Left cardiac atrium (tissue), 4 donors: ENCODE data around the gene SPI1. TPM values are rescaled to one million over a fixed set of nuclear protein-coding genes. Genes with fewer than 3 reads are reported as not detected.

Experiments used
- ATAC-seq, 2 donors: fragments of 200-7000 bp; cut with Tn5 transposase; one replicate each; pipeline ENCODE4 v1.9.1; 2020; ENCODE audit warnings: mild to moderate bottlenecking in 2 of 2, moderate library complexity in 2 of 2
- DNase-seq: peaks from one replicate; pipeline ENCODE4 v3.0.0-alpha.2; 2020
- intact Hi-C, 2 donors: fragments of 100-400 bp; cut with DNase I; formaldehyde crosslinking; loops; one replicate each; pipeline versions ENCODE4 v1.14.1 to v1.15.1; 2022 to 2023
- long read RNA-seq: library from polyadenylated mRNA; unstranded; transcript quantifications from one replicate; pipeline ENCODE4 v2.0.0, GENCODE V29; 2021
- total RNA-seq, 2 donors: library from RNA; stranded (reverse); fragmentation: NEBNext Ultra II Directional; extraction: Animal tissue kit (Norgen Biotek cat#: 25700); gene quantifications; one replicate each; pipeline ENCODE4 v1.2.1, GENCODE V29; 2021
- donor health status: DM: no; HTN: yes; CAD: no.
- donor health status: DM: no; HTN: yes; CAD: no; lungs with severe emphysema.
- donor health status: DM: yes; HTN: yes; CAD: no.
- donor health status: Dilated cardiomyopathy.

The SPI1 gene
- 10 to 100 TPM; 19.5 to 31.4 TPM for total RNA-seq
- long read RNA-seq = 0 reads

DNA sequence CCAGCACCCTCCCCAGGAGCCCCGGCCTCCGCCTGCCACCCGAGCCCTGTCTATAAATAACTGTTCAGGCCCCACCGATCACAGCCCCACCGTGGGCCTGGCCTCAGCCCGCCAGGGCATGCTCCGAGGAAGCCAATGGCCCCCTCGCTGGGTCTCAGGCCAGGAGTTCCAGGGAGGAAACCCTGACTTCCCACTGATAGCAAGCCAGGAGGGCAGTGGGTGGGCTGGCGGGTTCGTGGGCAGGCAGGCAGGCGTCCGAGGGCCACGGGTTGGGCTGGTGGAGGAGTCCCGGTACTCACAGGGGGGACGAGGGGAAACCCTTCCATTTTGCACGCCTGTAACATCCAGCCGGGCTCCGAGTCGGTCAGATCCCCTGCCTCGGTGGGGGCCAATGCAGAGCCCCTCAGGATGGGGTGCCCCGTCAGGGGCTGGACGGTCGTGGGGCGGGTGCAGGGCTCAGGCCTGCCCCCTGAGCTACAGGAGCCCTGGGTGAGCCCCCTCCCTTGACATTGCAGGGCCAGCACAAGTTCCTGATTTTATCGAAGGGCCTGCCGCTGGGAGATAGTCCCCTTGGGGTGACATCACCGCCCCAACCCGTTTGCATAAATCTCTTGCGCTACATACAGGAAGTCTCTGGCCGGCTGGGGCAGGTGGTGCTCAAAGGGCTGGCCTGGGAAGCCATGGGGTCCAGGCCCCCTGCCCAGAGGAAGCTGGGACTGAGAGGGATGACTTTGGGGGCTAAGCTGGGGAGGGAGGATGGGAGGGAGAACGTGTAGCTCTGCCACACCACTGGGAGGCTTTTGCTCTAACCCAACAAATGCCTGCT is at the start of gene SPI1:
TSS of gene SPI1 (minus strand) at position 538 of the 826 bp plus-strand sequence. CDS start at position 344, 194 bp downstream.
- intact Hi-C loops = loop anchor here (5.0 to 10.0 kb wide), 4 partner anchors 74 to 474 kb away; partner anchors contain the start of gene NUP160 (in 1 of the 2)
- DNase-seq = peak; percentile 66
- ATAC-seq = peak; percentile 47 to 52

DNA sequence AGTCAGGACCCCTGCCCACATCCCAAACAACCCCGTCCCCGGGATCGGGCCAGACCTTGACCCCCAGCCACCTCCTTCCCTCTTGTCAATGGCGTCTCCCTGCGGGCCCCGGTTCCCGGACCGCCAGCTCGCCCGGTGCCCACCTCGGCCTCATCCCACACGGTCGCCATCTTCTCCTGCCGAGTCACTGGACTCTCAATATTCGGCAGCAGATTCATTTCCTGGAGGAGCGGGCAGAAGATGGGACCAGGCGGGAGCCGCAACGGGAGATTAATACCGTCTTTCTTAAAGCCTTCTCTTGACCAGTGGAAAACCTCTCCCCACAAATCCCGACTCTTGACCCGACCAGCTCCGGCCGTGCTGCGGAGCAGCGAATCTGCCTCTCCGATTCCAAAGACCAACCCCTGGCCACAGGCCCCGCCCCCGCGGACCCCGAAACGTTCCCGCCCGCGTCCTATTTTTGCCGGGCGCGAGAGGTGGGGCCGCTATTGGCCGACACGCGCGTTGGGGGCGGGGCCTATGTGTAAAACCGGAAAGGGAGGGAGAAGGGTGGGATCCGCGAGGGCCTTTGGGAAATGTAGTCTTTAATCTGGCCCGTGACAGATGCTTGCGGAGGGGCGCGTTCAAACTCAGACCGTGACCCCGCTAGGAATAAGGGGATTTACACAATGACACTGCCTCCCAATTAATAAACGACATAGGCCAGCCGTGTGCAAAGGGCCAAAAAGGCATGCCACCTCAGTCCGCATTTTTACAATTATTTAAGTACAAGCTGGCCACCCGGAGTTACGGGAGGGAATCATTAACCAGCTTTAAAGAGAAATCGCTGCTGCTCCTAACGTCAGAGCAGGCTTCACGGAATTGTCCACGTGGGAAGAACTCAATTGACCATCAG is 48.0 kb upstream of the SPI1 start, which contains the start of gene PSMC3:
TSS of gene PSMC3 (minus strand) at position 378 of the 895 bp plus-strand sequence. CDS start at position 218, 160 bp downstream.
- intact Hi-C loops = no loop called here
- peak; percentile 98 for ATAC-seq
- peak; percentile 99 for DNase-seq

DNA sequence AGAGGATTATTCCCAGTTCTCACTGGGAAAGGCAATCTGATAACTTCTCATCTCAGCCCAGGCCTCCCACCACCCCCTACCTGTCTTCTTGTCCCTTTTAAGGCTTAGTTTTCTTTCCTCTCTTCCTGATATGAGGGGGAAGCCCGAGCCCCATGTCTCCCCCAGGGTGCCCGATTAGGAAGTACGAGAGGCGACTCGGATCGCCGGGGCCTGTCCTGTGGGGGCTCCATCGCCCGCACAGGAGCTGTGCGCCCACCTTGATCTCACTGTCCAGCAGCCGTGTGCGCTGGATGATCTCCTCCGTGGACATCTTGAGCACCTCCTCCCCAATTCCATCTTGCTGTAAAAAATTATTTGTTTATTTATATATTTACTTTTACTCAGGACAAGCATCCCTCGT is 47.3 kb upstream of the SPI1 start:
- DNase-seq (no peak), ATAC-seq (no peak)
- intact Hi-C loops = no loop called here

DNA sequence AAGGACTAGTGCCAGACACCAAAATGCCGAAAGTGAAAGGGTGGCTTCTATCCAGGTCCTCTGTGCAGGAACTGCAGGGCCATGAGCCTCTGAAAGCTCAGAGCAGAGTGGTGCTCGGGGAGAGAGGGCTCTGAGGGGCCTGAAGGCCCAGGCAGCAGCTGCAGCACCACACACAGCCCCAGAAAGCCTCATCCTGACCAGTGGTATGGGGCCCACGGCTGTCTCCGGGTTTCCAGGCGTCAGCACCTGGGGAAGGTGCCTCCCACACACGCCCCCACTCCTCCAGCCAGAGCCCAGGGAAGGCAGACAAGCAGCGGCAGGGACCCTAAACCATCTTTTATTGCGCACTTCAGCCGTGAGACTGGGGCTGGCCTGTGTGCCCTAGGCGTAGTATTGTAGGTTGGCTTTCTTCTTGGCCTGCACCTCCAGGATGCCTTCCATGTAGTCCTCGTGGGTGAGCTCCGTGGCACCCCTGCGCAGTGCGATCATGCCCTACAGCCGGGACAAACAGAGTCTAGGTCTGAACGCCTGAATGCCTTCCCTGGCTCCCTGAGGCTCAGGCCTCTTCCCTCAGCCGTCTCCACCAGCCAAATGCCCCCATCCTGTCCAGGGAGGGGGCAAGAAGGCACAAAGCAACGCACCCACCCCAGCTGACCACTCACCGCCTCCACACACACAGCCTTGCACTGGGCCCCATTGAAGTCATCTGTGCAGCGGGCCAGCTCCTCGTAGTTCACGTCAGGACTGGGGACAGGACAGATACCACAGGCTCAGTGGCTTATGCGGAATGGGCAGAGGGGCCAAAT is 40.3 kb upstream of the SPI1 start:
- intact Hi-C loops = no loop called here
- ATAC-seq (no peak), DNase-seq (no peak)

DNA sequence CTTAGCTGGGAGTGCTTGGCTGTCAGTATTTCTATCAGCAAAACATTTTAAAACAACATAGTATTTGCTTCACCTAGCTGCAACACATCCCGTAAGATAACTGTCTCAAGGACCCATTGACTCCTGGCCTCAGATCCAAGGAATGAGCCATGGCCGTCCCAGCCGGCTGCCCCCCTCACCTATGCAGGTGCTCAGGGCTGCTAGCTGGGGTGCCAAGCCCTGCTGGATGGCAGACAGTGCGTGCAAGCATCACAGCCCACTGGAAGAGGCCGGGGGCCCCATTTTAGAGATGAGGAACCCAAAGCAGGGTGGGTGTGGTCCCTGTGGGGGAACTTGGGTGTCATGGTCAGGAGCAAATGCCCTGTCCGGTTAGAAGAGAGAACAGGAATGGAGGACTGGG is 39.4 kb upstream of the SPI1 start:
- no peak for ATAC-seq
- intact Hi-C loops = no loop called here
- DNase-seq = no peak

DNA sequence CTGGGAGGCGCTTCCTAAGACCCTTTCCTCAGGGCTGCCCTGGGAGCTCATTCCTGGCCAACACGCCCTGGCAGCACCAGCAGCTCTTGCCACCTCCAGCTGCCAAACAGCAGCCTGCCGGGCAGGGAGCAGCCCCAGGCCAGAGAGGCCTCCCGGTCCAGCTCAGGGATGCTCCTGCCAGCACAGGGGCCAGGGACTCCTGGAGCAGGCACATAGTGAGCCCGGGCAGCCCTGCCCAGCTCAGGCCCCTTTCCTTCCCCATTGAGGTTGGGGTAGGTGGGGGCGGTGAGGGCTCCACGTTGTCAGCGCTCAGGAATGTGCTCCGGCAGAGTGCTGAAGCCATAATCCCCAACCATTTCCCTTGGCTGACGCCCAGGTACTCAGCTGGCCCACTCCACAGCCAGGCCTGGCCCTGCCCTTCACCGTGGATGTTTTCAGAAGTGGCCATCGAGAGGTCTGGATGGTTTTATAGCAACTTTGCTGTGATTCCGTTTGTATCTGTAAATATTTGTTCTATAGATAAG is 37.7 kb upstream of the SPI1 start:
- DNase-seq (peak; percentile 90), ATAC-seq (peak; percentile 82 to 90)
- intact Hi-C loops = no loop called here

DNA sequence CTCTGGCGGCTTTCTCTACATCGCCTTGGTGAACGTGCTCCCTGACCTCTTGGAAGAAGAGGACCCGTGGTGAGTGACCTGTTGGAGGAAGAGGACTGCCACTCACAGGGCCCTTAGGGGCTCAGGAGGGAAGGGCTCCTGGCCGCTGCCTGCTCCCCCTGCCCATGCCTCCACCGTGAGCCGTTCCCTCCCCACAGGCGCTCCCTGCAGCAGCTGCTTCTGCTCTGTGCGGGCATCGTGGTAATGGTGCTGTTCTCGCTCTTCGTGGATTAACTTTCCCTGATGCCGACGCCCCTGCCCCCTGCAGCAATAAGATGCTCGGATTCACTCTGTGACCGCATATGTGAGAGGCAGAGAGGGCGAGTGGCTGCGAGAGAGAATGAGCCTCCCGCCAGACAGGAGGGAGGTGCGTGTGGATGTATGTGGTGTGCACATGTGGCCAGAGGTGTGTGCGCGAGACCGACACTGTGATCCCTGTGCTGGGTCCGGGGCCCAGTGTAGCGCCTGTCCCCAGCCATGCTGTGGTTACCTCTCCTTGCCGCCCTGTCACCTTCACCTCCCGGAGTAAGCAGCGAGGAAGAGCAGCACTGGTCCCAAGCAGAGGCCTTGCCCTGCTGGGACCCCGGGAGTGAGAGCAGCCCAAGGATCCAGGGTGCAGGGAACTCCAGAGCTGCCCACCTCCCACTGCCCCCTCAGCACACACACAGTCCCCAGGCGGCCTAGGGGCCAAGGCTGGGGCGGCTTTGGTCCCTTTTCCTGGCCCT is 36.9 kb upstream of the SPI1 start:
- intact Hi-C loops = no loop called here
- peak in 1 of 2 donors; percentile 4 for ATAC-seq
- DNase-seq = no peak

DNA sequence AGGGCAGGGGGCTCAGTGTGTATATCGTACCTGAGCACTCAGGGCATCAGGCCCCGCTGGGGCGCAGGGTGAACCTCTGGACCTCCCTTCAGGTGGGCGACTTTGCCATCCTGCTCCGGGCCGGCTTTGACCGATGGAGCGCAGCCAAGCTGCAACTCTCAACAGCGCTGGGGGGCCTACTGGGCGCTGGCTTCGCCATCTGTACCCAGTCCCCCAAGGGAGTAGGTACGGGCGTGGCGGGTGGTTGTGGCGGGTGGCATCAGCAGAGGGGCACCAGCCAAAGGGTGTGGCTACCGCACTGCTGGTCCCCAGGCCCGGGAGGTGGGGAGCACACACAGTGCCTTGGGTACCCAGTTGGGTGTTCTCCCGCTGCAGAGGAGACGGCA is 36.3 kb upstream of the SPI1 start:
- intact Hi-C loops = no loop called here
- no peak for ATAC-seq
- no peak for DNase-seq

DNA sequence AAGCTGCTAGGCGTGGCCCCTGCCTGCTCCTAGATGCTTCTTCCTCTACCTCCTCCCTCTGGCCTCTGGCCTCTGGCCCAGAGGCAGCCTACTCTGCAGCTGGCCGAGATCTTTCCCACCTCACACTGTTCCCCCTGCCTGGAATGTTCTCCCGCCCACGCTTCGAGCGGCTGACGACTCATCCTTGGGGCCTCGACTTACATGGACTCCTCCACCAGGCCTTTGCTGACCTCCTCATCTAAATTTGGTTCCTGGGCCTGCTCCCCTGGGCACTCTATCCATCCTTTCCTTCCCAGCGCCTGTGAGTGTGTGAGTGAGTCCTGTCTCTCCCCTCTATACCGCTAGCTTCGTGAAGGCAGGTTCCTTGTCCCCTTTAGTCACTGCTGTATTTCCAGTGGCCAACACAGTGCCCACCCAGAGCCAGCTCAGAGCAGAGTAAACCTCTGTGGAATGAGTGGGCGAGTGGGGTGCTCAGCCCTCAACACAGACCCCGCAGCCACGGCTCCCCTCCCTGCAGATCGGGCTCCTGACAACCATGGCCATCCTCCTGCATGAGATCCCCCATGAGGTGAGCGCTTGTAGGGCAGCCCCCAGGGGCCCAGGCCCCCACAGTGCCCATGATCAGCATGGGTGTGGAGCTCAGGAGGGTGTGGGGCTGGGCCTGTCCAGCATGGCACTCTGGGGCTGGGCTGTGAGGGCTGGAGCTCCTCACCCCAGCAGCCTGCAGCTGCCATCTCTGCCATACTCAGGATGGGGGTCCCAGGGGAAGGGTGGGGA is 35.7 kb upstream of the SPI1 start:
- DNase-seq (no peak), ATAC-seq (peak in 1 of 2 donors; percentile 9)
- intact Hi-C loops = no loop called here

DNA sequence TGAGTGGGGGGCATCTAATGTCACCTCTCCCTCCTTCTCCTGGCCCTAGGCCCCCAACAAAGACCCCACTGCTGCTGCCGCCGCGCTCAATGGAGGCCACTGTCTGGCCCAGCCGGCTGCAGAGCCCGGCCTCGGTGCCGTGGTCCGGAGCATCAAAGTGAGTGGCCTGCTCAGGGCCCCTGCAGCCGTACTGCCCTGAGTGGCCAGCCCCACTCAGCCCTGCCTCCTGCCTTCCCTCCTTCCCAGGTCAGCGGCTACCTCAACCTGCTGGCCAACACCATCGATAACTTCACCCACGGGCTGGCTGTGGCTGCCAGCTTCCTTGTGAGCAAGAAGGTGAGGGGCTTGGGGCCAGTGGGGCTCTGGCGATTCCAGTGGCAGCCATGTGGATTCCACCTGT is 35.0 kb upstream of the SPI1 start:
- no peak for ATAC-seq
- intact Hi-C loops = no loop called here
- DNase-seq = no peak

DNA sequence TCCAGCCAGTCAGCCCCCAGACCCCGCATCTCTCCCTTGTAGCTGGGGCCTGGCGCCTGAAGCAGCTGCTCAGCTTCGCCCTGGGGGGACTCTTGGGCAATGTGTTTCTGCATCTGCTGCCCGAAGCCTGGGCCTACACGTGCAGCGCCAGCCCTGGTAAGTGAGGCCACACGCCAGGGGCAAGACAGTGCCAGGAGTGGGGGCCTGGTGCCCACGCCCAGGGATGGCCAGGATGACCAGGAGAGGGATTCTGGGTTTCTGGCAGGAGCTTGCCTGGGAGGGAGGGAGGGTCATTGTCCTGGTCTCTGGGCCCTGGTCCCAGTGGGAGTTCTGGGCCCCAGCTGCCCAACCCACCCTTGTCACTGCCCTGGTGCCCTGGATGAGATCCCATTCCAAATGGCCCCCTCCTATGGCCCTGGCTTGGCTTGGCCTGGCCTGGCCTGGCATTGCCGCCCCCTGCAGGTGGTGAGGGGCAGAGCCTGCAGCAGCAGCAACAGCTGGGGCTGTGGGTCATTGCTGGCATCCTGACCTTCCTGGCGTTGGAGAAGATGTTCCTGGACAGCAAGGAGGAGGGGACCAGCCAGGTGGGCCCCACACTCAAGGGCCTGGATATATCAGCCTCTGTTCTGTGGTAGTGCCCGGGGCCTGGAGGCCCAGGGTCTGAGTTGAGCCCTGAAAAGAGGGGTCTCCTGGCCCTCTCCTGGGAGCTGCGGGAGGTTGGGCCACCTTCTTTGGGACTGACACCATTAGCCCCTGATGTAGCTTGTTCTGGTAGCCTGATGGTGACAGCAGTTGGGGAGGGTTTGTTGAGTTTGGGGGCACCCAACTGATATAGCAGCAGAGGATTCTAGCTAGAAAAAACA is 33.8 kb upstream of the SPI1 start:
- intact Hi-C loops = no loop called here
- DNase-seq = no peak
- ATAC-seq = no peak

DNA sequence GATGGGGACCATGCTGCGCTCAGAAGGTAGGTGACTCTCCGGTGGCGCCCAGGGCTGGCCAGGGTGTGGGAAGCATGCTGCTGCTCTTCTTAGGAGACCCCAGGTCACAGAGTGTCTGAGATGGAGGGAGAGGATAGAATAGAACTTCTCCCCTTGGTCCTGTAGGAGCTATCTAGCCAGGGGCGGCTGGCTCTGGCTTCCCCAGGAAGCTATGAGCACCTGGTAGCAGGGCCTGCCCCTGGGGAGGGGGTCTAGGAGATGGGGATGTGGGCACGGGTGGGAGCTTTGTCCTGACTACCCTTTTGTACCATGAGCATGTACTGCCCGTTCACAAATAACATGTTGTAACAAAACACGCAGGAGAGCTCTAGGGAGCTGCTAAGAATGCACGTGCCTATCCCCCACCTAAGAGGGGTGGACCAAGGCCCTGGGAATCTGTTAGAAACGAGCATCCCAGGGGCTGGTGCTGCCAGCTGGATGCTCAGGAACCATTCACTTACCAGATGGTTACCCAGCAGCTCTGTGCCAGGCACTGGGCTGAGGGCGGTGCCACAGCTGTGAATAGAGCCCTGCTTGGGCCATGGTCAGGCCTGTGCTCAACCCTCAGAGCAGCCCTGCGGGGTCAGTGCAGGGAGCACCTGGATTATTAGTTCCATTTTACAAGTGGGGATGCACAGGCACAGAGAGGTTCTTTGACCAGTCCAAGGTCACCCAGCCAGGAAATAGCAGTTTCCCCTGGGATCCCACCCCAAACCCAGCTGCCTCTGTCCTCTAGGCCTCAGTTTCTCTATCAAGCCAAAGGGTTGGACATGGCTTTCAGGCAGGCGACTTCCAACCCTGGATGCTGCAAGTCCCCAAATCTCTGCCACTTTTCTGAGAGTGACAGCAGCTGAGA is 32.3 kb upstream of the SPI1 start:
- DNase-seq = no peak
- no peak for ATAC-seq
- intact Hi-C loops = no loop called here

DNA sequence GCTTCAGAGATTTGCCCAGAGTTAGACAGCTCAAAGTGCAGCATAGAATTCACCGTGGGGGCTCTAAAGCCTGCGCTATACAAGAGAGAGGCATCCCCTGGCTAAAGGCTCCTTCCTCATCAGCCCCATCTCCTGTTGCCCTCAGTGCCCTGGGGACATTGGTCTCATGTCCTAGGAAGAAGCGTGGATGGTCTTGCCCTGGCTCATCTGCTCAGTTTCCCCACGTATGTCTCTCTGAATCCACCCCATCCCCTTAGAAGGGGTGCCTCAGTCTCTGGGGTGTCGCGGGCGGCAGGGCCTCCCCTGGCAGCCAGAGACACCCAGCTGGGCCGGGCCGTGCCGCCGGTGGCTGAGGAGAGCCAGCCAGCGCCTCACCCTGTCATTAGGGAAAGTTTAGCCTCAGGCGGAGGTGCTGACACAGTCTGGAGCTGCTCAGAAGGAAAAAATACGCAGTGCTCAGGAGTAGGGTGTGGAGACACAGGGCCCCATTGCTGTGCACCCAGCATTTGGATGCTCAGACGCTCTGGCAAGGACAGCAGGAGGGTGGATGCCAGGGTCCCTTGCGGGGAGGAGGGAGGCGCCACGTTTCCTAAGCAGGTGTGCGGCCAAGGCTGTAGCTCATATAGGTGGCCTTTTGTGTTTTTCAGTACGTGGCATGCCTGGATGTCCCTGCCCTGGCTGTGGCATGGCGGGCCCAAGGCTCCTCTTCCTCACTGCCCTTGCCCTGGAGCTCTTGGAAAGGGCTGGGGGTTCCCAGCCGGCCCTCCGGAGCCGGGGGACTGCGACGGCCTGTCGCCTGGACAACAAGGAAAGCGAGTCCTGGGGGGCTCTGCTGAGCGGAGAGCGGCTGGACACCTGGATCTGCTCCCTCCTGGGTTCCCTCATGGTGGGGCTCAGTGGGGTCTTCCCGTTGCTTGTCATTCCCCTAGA is 31.4 kb upstream of the SPI1 start:
- ATAC-seq = no peak
- intact Hi-C loops = no loop called here
- DNase-seq = no peak

DNA sequence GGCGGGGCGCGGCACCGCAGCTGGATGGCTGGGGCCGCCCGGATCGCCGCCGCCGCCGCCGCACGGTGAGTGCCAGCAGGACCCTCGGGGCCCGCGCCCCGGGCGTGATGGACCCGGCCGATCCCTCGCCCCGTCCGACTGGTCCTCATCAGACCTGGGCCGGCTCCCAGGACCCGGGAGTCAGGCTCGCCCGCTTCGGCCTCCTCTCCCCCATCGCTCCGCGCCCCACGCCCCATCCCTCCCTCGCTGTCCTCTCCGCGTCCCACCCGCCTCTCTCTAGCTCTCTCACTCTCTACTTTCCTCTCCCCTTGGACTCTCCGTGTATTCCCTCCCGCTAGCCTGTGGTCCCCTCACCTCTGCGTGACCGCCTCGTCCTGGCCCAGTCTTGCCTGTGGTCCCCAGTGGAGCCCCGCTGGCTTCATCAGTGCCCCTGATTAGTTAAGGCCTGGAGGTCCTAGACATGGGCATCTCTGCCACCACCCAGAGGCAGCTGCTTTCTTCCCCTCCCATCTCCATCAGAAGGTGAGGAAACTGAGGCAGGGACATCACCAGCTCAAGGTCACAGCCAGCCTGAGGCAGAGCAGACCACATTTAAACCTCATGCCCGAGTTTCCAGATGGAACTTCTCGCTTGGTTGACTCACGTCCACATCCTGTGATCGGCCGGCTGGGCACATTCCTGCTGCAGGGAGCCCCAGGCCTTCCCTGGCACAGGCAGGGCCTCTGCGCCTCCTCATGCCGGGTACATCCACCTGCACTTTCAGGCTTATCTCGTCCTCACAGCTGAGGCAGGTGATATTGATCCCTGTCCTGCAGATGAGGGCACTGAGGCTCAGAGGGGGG is 30.5 kb upstream of the SPI1 start:
- peak; percentile 69 for DNase-seq
- ATAC-seq = peak; percentile 2 to 12
- intact Hi-C loops = no loop called here
